NB4 (cell line): Measurements from ENCODE around the gene BRAT1.
A peak's percentile ranks its signal among the peaks of the same experiment; 100 is the strongest.

Experiments used
- DNase-seq: peaks from one replicate; pipeline ENCODE4 v3.0.0; 2010; ENCODE audit warnings: low read depth
- H3K4me3 ChIP-seq: one replicate; pipeline ENCODE4 v1.5.1; 2011; ENCODE audit warnings: mild to moderate bottlenecking, low read depth, low read length, moderate library complexity
- CTCF ChIP-seq: IDR thresholded peaks from one replicate; pipeline ENCODE4 v1.5.1; 2012; ENCODE audit warnings: low read depth, low read length
- MYC ChIP-seq: IDR thresholded peaks from 2 replicates; pipeline ENCODE4 v1.6.1; 2011; ENCODE audit warnings: low read depth, low read length
- POLR2A ChIP-seq: IDR thresholded peaks from 2 replicates; pipeline ENCODE4 v1.6.1; 2011; ENCODE audit warnings: mild to moderate bottlenecking; ENCODE audit not compliant: insufficient read length; ENCODE audit errors: extremely low read depth
- TF ChIP-seq, protein P1 (sequence below): IDR thresholded peaks from 2 replicates; pipeline ENCODE4 v1.6.1; 2011; ENCODE audit warnings: low read depth, low read length

The BRAT1 gene

DNA sequence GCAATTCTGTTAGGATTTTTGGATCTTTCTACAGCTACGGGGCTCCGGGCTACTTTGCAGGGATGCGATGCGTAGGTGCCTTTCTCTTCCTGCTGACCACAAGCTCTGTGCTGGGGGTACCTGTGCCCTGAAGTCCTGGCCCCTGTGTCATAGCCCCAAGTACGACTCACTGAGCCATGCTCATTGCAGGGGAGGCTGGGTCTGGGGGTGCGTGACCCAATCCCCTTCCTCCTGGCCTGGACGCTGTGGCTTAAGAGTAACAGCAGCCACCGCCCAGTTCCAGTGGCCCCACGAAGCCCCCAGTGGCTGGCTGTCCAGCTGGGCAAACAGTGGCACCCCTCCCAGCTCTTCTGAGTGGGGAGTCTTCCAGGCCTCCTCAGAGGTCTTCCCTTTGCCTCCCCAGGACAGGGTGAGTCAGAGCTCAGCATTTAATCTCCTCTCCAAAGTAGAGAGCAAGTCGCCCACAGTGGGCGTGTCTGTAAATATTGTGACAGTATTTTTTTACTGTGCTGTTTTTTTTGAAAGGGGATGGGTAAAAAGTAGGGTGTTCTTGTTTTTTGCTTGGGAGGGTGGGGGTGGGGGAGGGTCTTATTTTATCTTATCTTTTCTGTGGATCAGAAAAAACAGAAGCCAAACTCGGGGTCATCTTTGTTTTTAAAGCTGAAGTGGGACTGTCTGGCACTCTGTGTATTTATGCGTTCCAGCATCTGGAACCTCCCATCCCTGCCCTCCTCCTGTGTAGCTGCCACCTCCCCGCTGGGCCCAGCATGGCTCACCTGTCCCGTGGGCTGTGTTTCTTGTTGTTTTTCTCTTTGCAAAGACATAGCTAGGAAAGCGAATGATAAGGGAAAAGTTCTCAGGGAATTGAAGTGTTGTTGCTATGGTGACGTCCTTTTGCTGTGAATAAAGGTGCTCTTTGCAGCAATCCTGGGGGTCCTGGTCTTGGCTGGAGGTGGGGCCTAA, 27.5 kb downstream of the BRAT1 start:
- DNase-seq = peak; percentile 77
- TF ChIP-seq POLR2A (no peak), CTCF (no peak), MYC (no peak)
- TF ChIP-seq, protein P1, sequence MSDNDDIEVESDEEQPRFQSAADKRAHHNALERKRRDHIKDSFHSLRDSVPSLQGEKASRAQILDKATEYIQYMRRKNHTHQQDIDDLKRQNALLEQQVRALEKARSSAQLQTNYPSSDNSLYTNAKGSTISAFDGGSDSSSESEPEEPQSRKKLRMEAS = no peak
- H3K4me3 ChIP-seq = no peak overlapping the region

- no peak for TF ChIP-seq CTCF
- TF ChIP-seq, protein P1 = no peak
- DNase-seq = no peak
- H3K4me3 ChIP-seq = no peak overlapping the region
Observed at GRCh38 chr7:2526659-2527504, 28.4 kb downstream of the BRAT1 start.

- TF ChIP-seq, protein P1 = no peak
- TF ChIP-seq MYC (no peak), POLR2A (no peak), CTCF (no peak)
- no peak overlapping the region for H3K4me3 ChIP-seq
- no peak for DNase-seq
Observed at GRCh38 chr7:2525658-2526630, 29.4 kb downstream of the BRAT1 start.

- TF ChIP-seq, protein P1 = no peak
- no peak for TF ChIP-seq CTCF
- TF ChIP-seq POLR2A = no peak
- no peak for TF ChIP-seq MYC
- no peak overlapping the region for H3K4me3 ChIP-seq
- no peak for DNase-seq
Observed at GRCh38 chr7:2524808-2525657, 30.3 kb downstream of the BRAT1 start.
